ENCODE data around the gene MGA. TPM values are rescaled to one million over a fixed set of nuclear protein-coding genes. Genes with fewer than 3 reads are reported as not detected.

MGA gene
- total and polyA plus RNA-seq, 2 of the 8 experiments (the other 6 are each of a cell fraction or from before 2014, with no cell fraction given), result 7.6 to 53.2 TPM

- TF ChIP-seq FOSL1 (IDR thresholded peaks at IDR 0.05; ENCODE audit: insufficient read depth, low read depth, low read length) (no peak), TAF7 (optimal IDR thresholded peaks at IDR 0.05; ENCODE audit: borderline replicate concordance, low read depth, low read length) (no peak), TAF1 (IDR thresholded peaks at IDR 0.05; ENCODE audit: low read depth, low read length) (no peak), MAFK (IDR thresholded peaks at IDR 0.05; ENCODE audit: low read depth, low read length) (no peak), CREB1 (IDR thresholded peaks at IDR 0.05) (no peak)
These were observed 118.3 kb downstream of the MGA start (continued) for GRCh38 chr15:41778521-41778920.

Data from H1 (cell line).